Mononuclear cell (primary cell): Measurements from ENCODE around the gene RPP40. TPM values are rescaled to one million over a fixed set of nuclear protein-coding genes. Genes with fewer than 3 reads are reported as not detected.
"Not testable (repeated sequence)": the region's sequence is repeated elsewhere in the genome, so short reads cannot be mapped to it uniquely, and the experiment has no call there.

ENCODE experiments used
- H3K27me3 ChIP-seq: 2 replicates; pipeline ENCODE4 v1.6.0; 2011; ENCODE audit warnings: low read length, control low read depth; ENCODE audit not compliant: insufficient read depth
- H3K4me1 ChIP-seq: 2 replicates; pipeline ENCODE4 v1.5.1; 2011; ENCODE audit warnings: mild to moderate bottlenecking, low read length, control low read depth; ENCODE audit not compliant: insufficient read depth
- H3K4me3 ChIP-seq: 2 replicates; pipeline ENCODE4 v1.5.1; 2011; ENCODE audit warnings: mild to moderate bottlenecking, low read length, moderate library complexity
- H3K9me3 ChIP-seq: 2 replicates; pipeline ENCODE4 v1.5.1; 2011; ENCODE audit warnings: low read depth, mild to moderate bottlenecking, control low read depth, low read length
- total RNA-seq: library from RNA; depleted of rRNA; stranded (reverse); fragments of >200 nt; gene quantifications from one replicate; pipeline ENCODE4 v1.2.3, GENCODE V29; 2012

Gene RPP40
- total RNA-seq, 1 donor, result 1.3 TPM

GRCh38 chr6:5030596-5031136 lies 26.8 kb upstream of the RPP40 start:
- Histone ChIP-seq H3K27me3 (no peaks in the 10 kb centered on the region), H3K9me3 (no peaks in the 10 kb centered on the region), H3K4me1 (peaks cover 21% of the 10 kb centered on the region), H3K4me3 (no peak overlapping the region)

DNA sequence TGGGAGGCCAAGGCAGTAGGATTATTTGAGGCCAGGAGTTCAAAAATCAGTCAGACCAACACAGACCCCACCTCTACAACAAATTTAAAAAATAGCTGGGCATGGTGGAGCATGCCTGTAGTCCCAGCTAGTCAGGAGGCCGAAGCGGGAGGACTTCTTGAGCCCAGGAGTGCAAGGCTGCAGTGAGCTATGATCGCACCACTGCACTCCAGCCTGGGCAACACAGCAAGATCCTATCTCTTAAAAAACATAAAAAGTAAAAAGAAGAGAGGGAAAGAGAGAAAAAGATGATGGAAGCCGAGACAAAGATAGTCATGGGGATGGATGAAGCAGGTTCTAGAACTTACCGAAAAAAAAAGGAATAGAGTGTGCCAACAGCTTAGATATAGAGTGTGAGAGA lies 25.8 kb upstream of the RPP40 start:
- no peaks in the 10 kb centered on the region for H3K9me3 ChIP-seq
- no peaks in the 10 kb centered on the region for H3K27me3 ChIP-seq
- H3K4me1 ChIP-seq, result peaks cover 21% of the 10 kb centered on the region
- H3K4me3 ChIP-seq, result no peak overlapping the region

DNA sequence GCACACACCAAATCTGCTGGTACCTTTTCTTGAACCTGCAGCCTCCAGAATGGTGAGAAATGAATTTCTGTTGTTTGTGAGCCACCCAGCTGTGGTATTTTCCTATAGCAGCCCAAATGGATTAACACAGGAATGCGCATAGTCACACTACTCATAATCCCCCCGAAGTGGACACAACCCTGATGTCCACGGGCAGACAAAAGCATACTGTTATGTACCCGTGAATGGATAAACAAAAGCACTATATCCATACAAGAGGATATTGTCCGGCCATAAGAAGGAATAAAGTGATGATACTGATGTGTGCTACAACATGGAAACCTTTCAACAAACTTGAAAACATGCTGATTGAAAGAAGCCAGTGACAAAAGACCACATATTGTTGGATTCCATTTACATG lies 25.1 kb upstream of the RPP40 start:
- H3K9me3 ChIP-seq, result no peaks in the 10 kb centered on the region
- no peaks in the 10 kb centered on the region for H3K27me3 ChIP-seq
- H3K4me3 ChIP-seq, result no peak overlapping the region
- peaks cover 14% of the 10 kb centered on the region for H3K4me1 ChIP-seq

GRCh38 chr6:5028301-5028700 lies 24.5 kb upstream of the RPP40 start:
- no peaks in the 10 kb centered on the region for H3K9me3 ChIP-seq
- no peak overlapping the region for H3K4me3 ChIP-seq
- H3K4me1 ChIP-seq, result peaks cover 14% of the 10 kb centered on the region
- no peaks in the 10 kb centered on the region for H3K27me3 ChIP-seq

- H3K4me3 ChIP-seq, result peak overlapping the region; percentile 36
- no peaks in the 10 kb centered on the region for H3K9me3 ChIP-seq
- H3K27me3 ChIP-seq, result no peaks in the 10 kb centered on the region
- peaks cover 14% of the 10 kb centered on the region for H3K4me1 ChIP-seq
These were observed 22.3 kb upstream of the RPP40 start for GRCh38 chr6:5025911-5026819.

DNA sequence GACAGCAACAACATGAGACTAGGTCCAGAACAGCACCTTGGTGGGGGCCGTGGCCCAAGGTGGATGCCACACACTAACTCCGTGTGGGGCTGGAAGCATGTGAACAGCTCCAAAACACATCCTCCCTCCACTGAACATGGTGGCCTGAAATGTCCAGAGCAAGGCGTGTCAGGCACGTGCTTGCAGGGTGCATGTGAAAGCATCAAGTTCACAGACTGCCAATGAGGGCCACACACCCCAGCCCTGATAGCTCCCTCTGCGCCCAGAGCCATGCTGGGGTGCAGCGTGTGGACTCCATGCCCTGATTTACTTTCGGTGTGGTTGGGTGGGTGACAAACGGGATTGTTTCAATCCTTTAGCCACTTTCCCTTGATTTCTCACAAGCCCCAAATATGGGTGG lies 20.1 kb upstream of the RPP40 start:
- Histone ChIP-seq H3K4me3 (no peak overlapping the region), H3K4me1 (peaks cover 14% of the 10 kb centered on the region), H3K9me3 (no peaks in the 10 kb centered on the region), H3K27me3 (no peaks in the 10 kb centered on the region)

- no peaks in the 10 kb centered on the region for H3K4me1 ChIP-seq
These were observed 16.3 kb upstream of the RPP40 start for GRCh38 chr6:5020142-5020541.

DNA sequence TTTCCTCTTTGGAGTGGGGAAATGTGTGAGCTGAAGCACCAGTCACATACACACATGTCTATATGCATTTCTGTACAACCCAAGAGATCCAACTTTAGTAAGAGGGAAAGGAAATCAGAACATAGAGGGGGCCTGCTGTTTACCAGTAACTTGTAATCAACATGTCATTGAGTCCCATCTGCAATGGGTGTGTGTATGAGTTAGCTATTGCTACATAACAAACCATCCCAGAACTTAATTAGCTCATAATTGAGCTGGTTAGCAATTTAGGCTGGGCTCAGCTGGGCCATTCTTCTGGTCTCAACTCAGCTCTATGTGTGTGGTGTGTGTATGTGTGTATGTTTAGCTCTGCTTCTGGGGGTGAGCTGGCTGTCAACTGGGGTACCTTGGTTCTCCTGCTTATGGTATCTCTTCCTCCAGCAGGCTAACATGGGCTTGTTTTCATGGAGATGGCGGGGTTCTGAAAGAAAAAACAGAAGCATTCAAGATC lies 10.3 kb upstream of the RPP40 start:
- H3K4me1 ChIP-seq, result no peaks in the 10 kb centered on the region

More at GRCh38 chr6:5020142-5020541, 16.3 kb upstream of the RPP40 start:
- H3K4me3 ChIP-seq, result no peak overlapping the region
- H3K27me3 ChIP-seq, result no peaks in the 10 kb centered on the region
- H3K9me3 ChIP-seq, result no peaks in the 10 kb centered on the region

DNA sequence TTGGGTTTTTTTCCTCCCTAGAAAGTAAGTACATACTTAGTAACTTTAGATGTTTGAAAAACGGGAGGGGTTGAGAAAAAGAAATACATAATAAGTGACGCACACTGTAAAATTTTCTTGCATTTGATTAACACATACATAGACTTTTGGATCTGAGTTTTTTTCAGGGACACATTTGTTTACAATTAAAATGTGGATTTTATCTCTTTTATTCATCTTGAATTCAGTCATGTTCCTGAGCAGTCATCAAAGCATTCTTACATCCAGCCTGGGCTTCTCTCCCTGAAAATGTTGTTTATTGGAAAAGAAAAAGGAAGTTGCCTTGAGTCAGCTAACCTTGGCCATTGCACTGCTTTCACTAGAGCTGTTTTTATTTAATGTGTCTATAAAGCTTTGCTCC lies 8.7 kb upstream of the RPP40 start:
- Histone ChIP-seq H3K27me3 (no peaks in the 10 kb centered on the region), H3K9me3 (no peaks in the 10 kb centered on the region), H3K4me1 (no peaks in the 10 kb centered on the region), H3K4me3 (no peak overlapping the region)

More for the DNA sequence above, 10.3 kb upstream of the RPP40 start:
- no peaks in the 10 kb centered on the region for H3K9me3 ChIP-seq
- H3K4me3 ChIP-seq, result no peak overlapping the region
- no peaks in the 10 kb centered on the region for H3K27me3 ChIP-seq

GRCh38 chr6:5011346-5011745 lies 7.5 kb upstream of the RPP40 start:
- Histone ChIP-seq H3K4me1 (no peaks in the 10 kb centered on the region), H3K9me3 (no peaks in the 10 kb centered on the region), H3K27me3 (no peaks in the 10 kb centered on the region)

GRCh38 chr6:5007531-5007930 lies 3.7 kb upstream of the RPP40 start:
- no peaks in the 10 kb centered on the region for H3K9me3 ChIP-seq
- H3K27me3 ChIP-seq, result no peaks in the 10 kb centered on the region
- H3K4me1 ChIP-seq, result peaks cover 9% of the 10 kb centered on the region

More at GRCh38 chr6:5011346-5011745, 7.5 kb upstream of the RPP40 start:
- no peak overlapping the region for H3K4me3 ChIP-seq

DNA sequence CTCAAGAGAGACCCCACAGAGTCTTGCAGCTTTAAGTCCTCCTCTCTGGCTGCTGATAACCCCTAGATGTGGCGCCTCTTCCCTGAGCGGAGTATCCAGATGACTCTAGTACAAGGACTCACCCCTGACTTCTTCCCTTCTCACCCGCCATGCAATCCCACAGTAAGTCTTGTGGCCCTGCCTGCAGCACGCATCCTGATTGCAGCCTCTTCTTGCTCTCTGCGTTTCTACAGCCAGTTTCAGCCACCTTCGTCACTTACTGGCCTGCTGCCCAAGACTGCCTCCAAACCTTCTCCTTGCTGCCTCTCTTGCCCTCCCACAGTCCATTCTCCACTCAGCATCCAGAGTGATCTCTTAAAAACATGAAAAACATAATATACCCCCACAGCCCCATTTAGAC lies 2.4 kb upstream of the RPP40 start:
- no peaks in the 10 kb centered on the region for H3K9me3 ChIP-seq
- H3K4me3 ChIP-seq, result no peak overlapping the region
- peaks cover 9% of the 10 kb centered on the region for H3K4me1 ChIP-seq
- H3K27me3 ChIP-seq, result no peaks in the 10 kb centered on the region

More at GRCh38 chr6:5007531-5007930, 3.7 kb upstream of the RPP40 start:
- H3K4me3 ChIP-seq, result no peak overlapping the region

DNA sequence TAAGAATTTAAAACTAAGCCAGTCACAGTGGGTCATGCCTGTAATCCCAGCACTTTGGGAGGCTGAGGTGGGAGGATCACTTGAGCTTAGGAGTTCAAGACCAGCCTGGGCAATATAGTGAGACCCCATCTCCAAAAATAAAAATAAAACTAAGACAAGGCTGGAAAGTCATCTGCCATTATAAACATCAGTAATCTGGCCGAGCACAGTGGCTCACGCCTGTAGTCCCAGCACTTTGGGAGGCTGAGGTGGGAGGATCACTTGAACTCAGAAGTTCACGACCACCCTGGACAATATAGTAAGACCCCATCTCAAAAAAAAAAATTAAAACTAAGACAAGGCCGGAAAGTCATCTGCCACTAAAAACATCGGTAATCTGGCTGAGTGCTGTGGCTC lies 1.2 kb upstream of the RPP40 start:
- not testable (repeated sequence) for H3K4me1 ChIP-seq, H3K27me3 ChIP-seq, H3K9me3 ChIP-seq, H3K4me3 ChIP-seq

DNA sequence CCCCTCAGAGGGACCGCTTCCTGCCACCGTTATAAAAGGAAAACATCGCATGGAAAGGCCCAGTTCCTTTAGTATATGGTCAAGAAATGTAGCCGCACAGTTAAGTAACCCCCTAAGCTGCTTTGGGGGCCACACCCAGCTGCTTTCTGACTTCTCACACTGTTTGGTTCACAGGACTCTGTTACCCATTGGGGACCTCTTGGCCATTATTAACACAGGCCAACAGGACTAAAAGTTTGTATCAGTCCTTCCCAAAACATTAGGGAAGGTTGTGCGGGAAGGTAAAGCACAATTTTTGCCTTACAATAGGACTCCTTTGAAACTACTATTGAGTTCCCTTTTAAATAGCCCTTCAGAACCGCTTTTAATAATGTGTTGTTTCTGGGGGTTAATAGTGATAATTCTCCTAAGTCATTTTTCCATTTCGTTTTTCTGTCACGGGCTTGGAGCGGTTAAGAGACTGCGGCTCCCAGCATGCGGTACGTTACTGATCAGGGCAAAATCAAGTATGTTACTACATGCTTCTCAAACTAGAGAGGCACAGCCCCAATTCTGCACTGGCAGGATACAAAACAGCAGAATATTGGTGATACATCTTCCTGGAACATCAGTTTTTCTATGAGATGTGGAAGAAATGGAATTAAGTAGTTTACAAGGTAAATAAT lies 668 bp upstream of the RPP40 start:
- peak overlapping the region; percentile 63 for H3K4me3 ChIP-seq
- H3K27me3 ChIP-seq, result no peaks in the 10 kb centered on the region
- no peaks in the 10 kb centered on the region for H3K9me3 ChIP-seq
- peaks cover 9% of the 10 kb centered on the region for H3K4me1 ChIP-seq

GRCh38 chr6:4999586-4999985 lies 4.3 kb downstream of the RPP40 start:
- Histone ChIP-seq H3K4me3 (no peak overlapping the region), H3K27me3 (no peaks in the 10 kb centered on the region), H3K4me1 (peaks cover 6% of the 10 kb centered on the region), H3K9me3 (no peaks in the 10 kb centered on the region)
